NK-92 (cell line): ENCODE results near the gene RCBTB2.
"Not testable (repeated sequence)": the region's sequence is repeated elsewhere in the genome, so short reads cannot be mapped to it uniquely, and the experiment has no call there.

ENCODE experiments used
- DNase-seq: peaks from one replicate; lab custom pipeline; 2025; ENCODE audit not compliant: unreplicated experiment; lab: John Stamatoyannopoulos, UW

RCBTB2 gene

GRCh38 chr13:48532506-48533499 lies at the start of gene RCBTB2:
TSS of gene RCBTB2 (minus strand) at chr13:48533080. CDS start at chr13:48521939, 11,141 bp downstream.
- DNase-seq, result peak; percentile 99

DNA sequence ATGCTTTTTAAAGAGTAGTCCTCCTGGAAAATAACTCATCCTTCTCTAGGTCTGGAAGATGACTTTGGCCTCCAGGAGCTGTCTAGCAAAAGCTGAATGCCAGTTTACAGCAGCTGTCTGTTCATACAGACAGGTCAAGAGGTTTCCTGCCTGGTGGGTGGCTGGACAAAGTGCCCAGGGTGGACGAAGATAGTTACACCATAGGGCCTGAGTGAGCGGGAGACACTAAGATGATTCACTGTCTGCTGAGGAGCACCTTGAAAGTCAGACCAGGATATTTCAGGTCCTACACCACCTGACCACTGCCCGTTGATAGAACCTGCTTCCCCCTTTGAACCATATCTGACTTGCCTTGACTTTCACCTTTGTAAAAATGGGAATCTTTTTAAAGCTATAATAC lies 49.2 kb upstream of the RCBTB2 start:
- DNase-seq, result no peak

- no peak for DNase-seq
Measured at GRCh38 chr13:48580896-48581295, 48.0 kb upstream of the RCBTB2 start.

DNA sequence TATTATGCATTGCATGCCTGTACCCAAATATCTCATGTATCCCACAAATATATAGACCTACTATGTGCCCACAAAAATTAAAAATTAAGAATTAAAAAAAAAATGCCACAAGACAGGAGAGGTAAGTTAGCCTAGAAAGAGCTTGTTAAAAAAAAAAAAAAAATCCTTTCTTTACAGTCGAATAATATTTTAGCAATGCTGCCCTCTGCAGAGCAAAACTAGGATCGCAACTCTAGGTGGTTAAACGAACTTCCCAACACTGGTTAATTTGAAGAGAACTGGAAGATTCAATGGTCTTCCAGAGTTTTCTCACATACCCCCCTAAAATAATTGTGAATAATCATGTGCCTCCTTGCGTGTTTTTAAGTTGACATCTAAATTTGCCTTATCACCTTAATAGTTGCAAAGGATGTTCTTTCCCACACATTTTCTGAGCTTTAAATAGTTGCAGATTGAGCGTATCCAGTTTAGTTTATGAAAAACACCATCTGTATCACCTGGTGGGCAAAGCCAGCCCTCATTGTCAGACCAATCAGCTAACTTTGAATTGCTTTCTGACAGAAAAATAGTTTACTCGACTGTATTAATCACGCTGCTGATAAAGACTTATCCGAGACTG lies 47.4 kb upstream of the RCBTB2 start:
- no peak for DNase-seq

- not testable (repeated sequence) for DNase-seq
Measured at GRCh38 chr13:48579919-48580180, 47.0 kb upstream of the RCBTB2 start.

DNA sequence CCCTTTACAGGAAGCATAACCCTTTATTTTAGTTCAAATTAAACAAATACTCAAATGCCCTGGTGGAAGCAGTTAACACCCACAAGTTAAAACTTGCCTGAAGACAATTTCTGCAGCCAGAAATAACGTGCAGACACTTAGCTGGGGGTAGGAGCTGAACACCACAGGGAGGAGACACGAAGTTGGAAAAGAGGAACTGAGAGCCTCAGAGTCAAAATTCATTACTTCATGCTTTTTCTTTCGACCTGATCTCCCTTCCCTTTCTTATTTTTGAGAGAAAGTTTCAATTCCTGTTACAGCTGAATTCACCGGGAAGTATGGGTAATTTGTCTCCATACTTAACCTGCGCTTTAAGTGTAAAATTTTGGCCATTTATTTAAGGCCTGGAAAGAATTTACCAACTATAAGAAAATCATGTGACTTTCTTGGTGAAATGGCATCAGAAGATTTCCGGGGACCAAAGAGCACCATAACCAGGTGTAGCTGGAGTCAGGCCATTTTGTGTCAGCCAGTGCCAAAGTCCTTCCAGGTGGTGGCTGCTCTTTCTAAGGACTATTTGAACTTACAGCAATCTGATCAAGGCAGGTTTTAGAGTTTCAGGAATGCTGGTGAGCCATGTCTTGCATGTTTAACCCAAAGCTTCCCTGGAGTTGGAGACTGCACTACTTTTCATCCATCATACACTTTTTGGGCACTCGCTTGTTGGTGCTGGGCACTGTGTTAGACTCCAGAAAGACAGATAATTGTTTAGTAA lies 46.5 kb upstream of the RCBTB2 start:
- no peak for DNase-seq

GRCh38 chr13:48578516-48579164 lies 45.8 kb upstream of the RCBTB2 start:
- DNase-seq, result no peak

DNA sequence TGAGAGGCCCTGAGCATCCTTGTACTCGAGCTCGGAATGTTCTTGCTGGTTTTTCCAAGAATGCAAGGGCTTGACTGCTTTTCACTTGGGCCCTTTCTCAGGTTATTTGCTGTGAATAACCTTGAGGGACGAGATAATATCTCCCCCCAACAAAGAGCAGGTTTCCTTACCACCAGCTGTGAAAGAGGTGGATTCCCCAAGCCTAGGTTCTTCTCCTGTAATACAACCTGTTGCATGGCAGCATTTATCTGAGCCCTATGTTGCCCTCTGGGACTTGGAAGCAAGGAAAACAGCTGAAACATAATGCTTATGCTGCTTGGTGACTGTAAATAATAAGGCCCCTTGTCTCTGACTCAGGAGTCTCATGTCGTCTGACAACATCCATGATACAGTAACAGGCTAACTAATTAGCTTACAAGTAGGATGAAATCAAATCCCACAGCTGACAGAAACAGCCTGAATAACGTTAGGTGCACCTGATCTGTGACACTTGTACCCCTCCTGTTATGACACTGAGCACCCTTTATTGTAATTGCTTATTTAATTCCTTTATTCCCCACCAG lies 43.6 kb upstream of the RCBTB2 start:
- no peak for DNase-seq

DNA sequence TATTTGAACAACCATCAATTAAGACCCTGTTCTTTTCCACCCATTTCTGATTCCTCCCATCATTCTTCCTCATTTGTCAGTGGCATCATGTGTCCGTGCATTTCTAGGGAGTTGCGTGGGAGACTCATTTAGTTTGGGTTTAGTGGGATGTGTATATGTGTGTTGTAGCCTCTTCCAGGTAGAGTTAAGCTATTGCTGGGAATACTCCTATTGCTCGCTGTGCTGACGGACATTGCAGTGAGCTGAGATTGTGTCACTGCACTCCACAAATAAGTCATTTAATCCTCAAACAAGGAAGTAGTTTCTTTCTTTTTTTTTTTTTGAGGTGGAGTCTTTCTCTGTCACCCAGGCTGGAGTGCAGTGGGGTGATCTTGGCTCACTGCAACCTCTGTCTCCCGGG lies 42.2 kb upstream of the RCBTB2 start:
- DNase-seq, result no peak

GRCh38 chr13:48574041-48574796 lies 41.3 kb upstream of the RCBTB2 start:
- DNase-seq, result no peak

- no peak for DNase-seq
Measured at GRCh38 chr13:48573213-48574007, 40.5 kb upstream of the RCBTB2 start.

- DNase-seq, result no peak
Measured at GRCh38 chr13:48571126-48571913, 38.4 kb upstream of the RCBTB2 start.

- DNase-seq, result no peak
Measured at GRCh38 chr13:48570216-48570828, 37.4 kb upstream of the RCBTB2 start.

DNA sequence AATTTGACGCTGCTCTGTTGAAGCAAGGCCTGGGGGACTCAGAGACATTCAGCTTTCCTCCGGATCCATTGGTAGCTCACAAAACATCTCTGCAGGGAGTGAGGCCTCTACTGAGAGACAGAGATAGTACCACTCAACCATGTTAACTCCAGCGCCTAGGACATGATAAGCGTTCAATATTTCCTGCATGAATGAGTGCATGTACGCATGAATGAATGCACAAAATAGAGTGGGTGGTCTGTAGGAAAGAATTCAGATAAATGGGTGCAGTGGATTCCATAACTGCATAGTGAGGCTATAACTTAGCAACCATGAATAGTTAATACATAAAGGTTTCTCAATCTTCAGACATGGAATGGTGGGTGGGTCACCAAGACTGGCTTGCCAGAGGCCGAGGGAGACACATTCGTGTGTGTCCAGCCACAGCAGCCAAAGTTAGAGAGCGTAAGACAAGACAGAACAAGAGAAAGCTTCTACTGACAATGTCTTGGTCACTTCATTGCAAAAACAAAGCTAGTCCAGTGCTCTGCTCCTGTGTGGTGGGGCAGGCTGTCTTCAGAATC lies 36.3 kb upstream of the RCBTB2 start:
- no peak for DNase-seq

DNA sequence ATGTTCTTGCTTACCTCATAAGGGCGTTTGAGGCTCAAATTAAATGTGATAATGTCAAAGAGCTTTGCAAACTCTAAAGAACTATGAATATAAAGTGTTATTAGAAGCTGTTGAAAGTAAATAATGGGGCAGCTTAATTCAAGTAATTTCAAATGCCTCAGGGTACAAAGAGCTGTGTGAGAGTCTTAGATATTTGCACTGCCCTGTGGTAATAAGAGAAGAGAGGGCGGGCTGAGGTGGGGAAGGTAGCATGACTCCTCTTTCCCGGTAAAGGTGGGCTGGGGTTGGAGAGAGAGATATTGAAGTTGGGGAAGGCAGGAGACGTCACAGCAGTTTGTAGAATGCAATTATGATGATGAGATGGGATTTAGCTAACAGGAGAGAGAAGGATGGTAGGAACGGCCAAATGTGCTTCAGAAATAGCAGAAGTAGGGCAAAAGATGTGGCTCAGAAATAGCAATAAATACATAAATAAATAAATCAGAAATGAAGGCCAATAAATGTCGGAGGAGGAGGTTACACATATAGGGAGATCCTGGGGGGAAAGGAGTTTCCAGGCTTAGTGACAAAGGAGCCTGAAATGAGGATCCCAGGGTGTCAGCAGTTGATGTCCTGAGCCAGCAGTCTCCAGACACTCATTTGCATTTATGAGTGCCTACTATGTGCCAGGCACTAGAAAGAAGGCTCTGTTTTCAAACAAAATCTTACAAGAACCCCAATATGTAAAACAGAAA lies 35.7 kb upstream of the RCBTB2 start:
- DNase-seq, result no peak

GRCh38 chr13:48567515-48568369 lies 34.9 kb upstream of the RCBTB2 start:
- DNase-seq, result no peak
